Spinal cord (tissue), 10 donors: ENCODE results near the gene HERC3. TPM values are rescaled to one million over a fixed set of nuclear protein-coding genes. Genes with fewer than 3 reads are reported as not detected.

Experiments used
- DNase-seq, 6 donors: peaks; one replicate each; pipeline versions ENCODE4 v3.0.0 to v3.0.0-alpha.2; 2013 to 2015; ENCODE audit warnings: low spot score in 6 of 6, low read depth in 4 of 6
- H3K27ac ChIP-seq: one replicate; pipeline ENCODE4 v1.5.1; 2013; ENCODE audit warnings: low read depth, low read length, control low read depth
- H3K27me3 ChIP-seq: one replicate; pipeline ENCODE4 v1.6.1; 2013; ENCODE audit warnings: low read length; ENCODE audit not compliant: control insufficient read depth, insufficient read depth
- H3K36me3 ChIP-seq: one replicate; pipeline ENCODE4 v1.6.1; 2013; ENCODE audit warnings: low read length; ENCODE audit not compliant: control insufficient read depth, insufficient read depth
- H3K4me1 ChIP-seq: one replicate; pipeline ENCODE4 v1.6.1; 2013; ENCODE audit warnings: low read length; ENCODE audit not compliant: control insufficient read depth, insufficient read depth
- H3K4me3 ChIP-seq: one replicate; pipeline ENCODE4 v1.5.1; 2013; ENCODE audit warnings: low read depth, low read length, control low read depth
- H3K9me3 ChIP-seq: one replicate; pipeline ENCODE4 v1.6.1; 2013; ENCODE audit warnings: low read length; ENCODE audit not compliant: control insufficient read depth, insufficient read depth
- WGBS: methylation state at CpG from one replicate; pipeline ENCODE4 v1.1.5; 2013; ENCODE audit warnings: missing lambda C conversion rate; ENCODE audit not compliant: insufficient coverage; 5-methylcytosine and 5-hydroxymethylcytosine counted together
- long read RNA-seq, 4 donors: transcript quantifications; one replicate each; lab custom pipeline, GENCODE V29; 2026
- polyA plus RNA-seq, 2 donors: library from polyadenylated mRNA; unstranded; fragments of 120-200 nt; gene quantifications; one replicate each; pipeline ENCODE4 v1.2.1, GENCODE V29; 2013; ENCODE audit not compliant: insufficient read length in 2 of 2
- total RNA-seq, 2 donors: library from RNA; depleted of rRNA in 1 of 2; stranded (reverse); fragments of 120-200 nt in 1 of 2; fragments of >200 nt in 1 of 2; gene quantifications; one replicate each; pipeline versions ENCODE4 v1.2.3 to v1.2.4, GENCODE V29; 2013 to 2014
- donor health status: healthy.

Gene HERC3
- total RNA-seq (10 to 100 TPM; 20.1 to 45.8 TPM), polyA plus RNA-seq (10 to 100 TPM; 22.5 to 27.1 TPM)
- long read RNA-seq, donor 1, partial matches to known transcripts, result 5 of 6 reads
- long read RNA-seq, donor 1, other reads (novel, unspliced or antisense), result 0 of 6 reads
- long read RNA-seq, donor 2, result 0 reads
- long read RNA-seq, donor 3, result 0 reads
- long read RNA-seq, donor 4, result 0 reads

GRCh38 chr4:88591787-88592599 is at the start of gene HERC3:
TSS of gene HERC3 (plus strand) at chr4:88592480. CDS start at chr4:88605824, 13,344 bp downstream.
- under 1% methylated on average over 73 of the region's 73 CpGs for WGBS
- H3K9me3 ChIP-seq, result no peaks in the 10 kb centered on the region
- no peaks in the 10 kb centered on the region for H3K27me3 ChIP-seq
- H3K36me3 ChIP-seq, result no peaks in the 10 kb centered on the region
- H3K27ac ChIP-seq, result peak within 1 kb of the TSS; percentile 78
- peak; percentile 82 to 97 (median 86) for DNase-seq
- peaks cover 7% of the 10 kb centered on the region for H3K4me1 ChIP-seq
- H3K4me3 ChIP-seq, result peak within 1 kb of the TSS; percentile 89

- no peaks in the 10 kb centered on the region for H3K27me3 ChIP-seq
- H3K9me3 ChIP-seq, result no peaks in the 10 kb centered on the region
- 100% methylated on average over 3 of the region's 7 CpGs for WGBS
- H3K4me1 ChIP-seq, result no peaks in the 10 kb centered on the region
- DNase-seq, result no peak
- no peak overlapping the region for H3K27ac ChIP-seq
- no peak overlapping the region for H3K4me3 ChIP-seq
- no peaks in the 10 kb centered on the region for H3K36me3 ChIP-seq
These were observed 42.5 kb upstream of the HERC3 start for GRCh38 chr4:88549815-88550214.

GRCh38 chr4:88567591-88567990 is 24.7 kb upstream of the HERC3 start:
- no peaks in the 10 kb centered on the region for H3K27me3 ChIP-seq
- DNase-seq, result no peak
- H3K9me3 ChIP-seq, result no peaks in the 10 kb centered on the region
- no CpG with 5 or more reads among the region's 1 CpG for WGBS
- no peak overlapping the region for H3K27ac ChIP-seq
- H3K4me1 ChIP-seq, result no peaks in the 10 kb centered on the region
- no peaks in the 10 kb centered on the region for H3K36me3 ChIP-seq
- no peak overlapping the region for H3K4me3 ChIP-seq

- Histone ChIP-seq H3K9me3 (no peaks in the 10 kb centered on the region), H3K36me3 (no peaks in the 10 kb centered on the region), H3K4me1 (no peaks in the 10 kb centered on the region), H3K27ac (no peak overlapping the region), H3K27me3 (no peaks in the 10 kb centered on the region), H3K4me3 (no peak overlapping the region)
- DNase-seq, result no peak
These were observed 22.3 kb upstream of the HERC3 start for GRCh38 chr4:88570001-88570400.

DNA sequence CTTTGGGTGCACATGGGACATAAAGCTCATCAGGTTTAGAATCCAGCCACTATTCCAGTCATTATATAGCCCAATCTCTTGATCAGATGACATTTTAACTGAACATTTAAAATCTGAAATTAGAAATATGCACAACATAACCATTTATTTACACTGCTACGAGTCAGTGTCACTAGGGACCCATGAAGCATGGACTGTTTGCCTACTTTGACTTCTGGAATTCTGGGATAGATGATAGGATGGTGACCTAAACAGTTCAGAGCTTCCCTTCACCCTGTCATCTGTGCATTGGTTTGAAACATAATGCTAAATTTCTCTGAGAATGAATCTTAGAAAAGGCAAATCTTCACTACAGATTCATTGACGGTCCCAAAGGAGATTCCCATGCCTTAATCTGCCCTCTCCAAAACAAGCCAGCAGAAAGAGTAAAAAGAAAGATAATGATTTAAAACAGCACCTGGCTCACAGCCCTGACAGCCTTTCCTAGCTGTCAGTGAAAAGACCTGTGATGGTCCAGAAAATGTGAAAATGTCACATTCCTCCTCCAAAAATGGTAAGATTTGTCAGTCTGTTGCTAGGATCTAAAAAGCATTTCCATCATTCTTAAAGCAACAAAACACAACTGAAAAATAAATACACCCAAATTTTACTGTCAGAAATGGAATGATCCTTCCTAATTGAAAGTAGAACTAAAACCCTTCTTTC is 18.9 kb upstream of the HERC3 start:
- WGBS, result no CpG with 5 or more reads among the region's 2 CpGs
- DNase-seq, result peak in 1 of 6 donors; percentile 55
- Histone ChIP-seq H3K4me1 (no peaks in the 10 kb centered on the region), H3K9me3 (no peaks in the 10 kb centered on the region), H3K4me3 (no peak overlapping the region), H3K27me3 (no peaks in the 10 kb centered on the region), H3K27ac (no peak overlapping the region), H3K36me3 (no peaks in the 10 kb centered on the region)

GRCh38 chr4:88573995-88574394 is 18.3 kb upstream of the HERC3 start:
- no peaks in the 10 kb centered on the region for H3K27me3 ChIP-seq
- no peaks in the 10 kb centered on the region for H3K36me3 ChIP-seq
- H3K9me3 ChIP-seq, result no peaks in the 10 kb centered on the region
- no peaks in the 10 kb centered on the region for H3K4me1 ChIP-seq
- H3K4me3 ChIP-seq, result no peak overlapping the region
- no CpG with 5 or more reads among the region's 2 CpGs for WGBS
- DNase-seq, result peak in 1 of 6 donors; percentile 29
- no peak overlapping the region for H3K27ac ChIP-seq

DNA sequence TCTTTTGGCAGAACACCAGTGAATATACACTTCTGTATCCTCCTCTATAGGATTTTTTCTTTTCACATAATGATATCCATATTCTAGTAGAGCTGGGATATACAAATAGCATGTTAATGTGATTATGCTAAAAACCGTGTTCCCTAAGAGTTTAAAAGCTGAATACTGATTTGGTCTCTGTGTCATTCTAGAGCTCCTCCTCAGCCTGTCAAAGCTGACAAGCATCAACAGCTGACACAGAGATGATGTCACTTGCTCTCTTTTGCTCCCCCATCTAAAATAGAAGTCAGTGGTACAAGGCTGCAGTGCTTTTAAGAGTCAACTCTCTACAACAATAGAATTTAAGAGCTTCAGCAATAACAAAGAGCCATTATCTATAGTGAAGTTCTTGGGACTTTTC is 17.1 kb upstream of the HERC3 start:
- H3K27ac ChIP-seq, result no peak overlapping the region
- H3K4me1 ChIP-seq, result no peaks in the 10 kb centered on the region
- no peaks in the 10 kb centered on the region for H3K36me3 ChIP-seq
- no peaks in the 10 kb centered on the region for H3K27me3 ChIP-seq
- peak in 1 of 6 donors; percentile 52 for DNase-seq
- no peaks in the 10 kb centered on the region for H3K9me3 ChIP-seq
- H3K4me3 ChIP-seq, result no peak overlapping the region
- no CpG with 5 or more reads among the region's 1 CpG for WGBS

GRCh38 chr4:88582493-88582892 is 9.8 kb upstream of the HERC3 start:
- no peaks in the 10 kb centered on the region for H3K4me1 ChIP-seq
- 100% methylated on average over 1 of the region's 2 CpGs for WGBS
- no peak overlapping the region for H3K27ac ChIP-seq
- H3K9me3 ChIP-seq, result no peaks in the 10 kb centered on the region
- no peak overlapping the region for H3K4me3 ChIP-seq
- no peak for DNase-seq
- no peaks in the 10 kb centered on the region for H3K36me3 ChIP-seq
- no peaks in the 10 kb centered on the region for H3K27me3 ChIP-seq

- H3K27ac ChIP-seq, result no peak overlapping the region
- H3K9me3 ChIP-seq, result no peaks in the 10 kb centered on the region
- H3K27me3 ChIP-seq, result no peaks in the 10 kb centered on the region
- no peaks in the 10 kb centered on the region for H3K4me1 ChIP-seq
- no peak overlapping the region for H3K4me3 ChIP-seq
- H3K36me3 ChIP-seq, result no peaks in the 10 kb centered on the region
- WGBS, result no CpG with 5 or more reads among the region's 3 CpGs
- DNase-seq, result peak in 1 of 6 donors; percentile 76
These were observed 8.4 kb upstream of the HERC3 start for GRCh38 chr4:88583631-88584470.
